Calu3 (cell line): Measurements from ENCODE around the gene CNTLN. TPM values are rescaled to one million over a fixed set of nuclear protein-coding genes. Genes with fewer than 3 reads are reported as not detected.

Experiments used
- BruUV-seq: library from RNA; stranded (reverse); fragments of 400-500 nt; replicated peaks from 2 replicates; lab custom pipeline; 2021; lab: Mats Ljungman, UMichigan
- CTCF ChIA-PET: fragments of 300-600 bp; sonication (Branson Sonifier 250); formaldehyde crosslinking; loops from one replicate; lab custom pipeline; 2022; ENCODE audit warnings: antibody characterized with exemption; lab: Charles Lee
- DNase-seq: peaks from one replicate; pipeline ENCODE4 v3.0.0; 2022
- H3K27ac Mint-ChIP-seq: one replicate; pipeline ENCODE4 v1.8.0; 2022; ENCODE audit warnings: mixed read lengths; ENCODE audit not compliant: unreplicated experiment
- H3K27me3 Mint-ChIP-seq: one replicate; pipeline ENCODE4 v1.8.0; 2022; ENCODE audit warnings: mixed read lengths; ENCODE audit not compliant: unreplicated experiment
- H3K36me3 Mint-ChIP-seq: one replicate; pipeline ENCODE4 v1.8.0; 2022; ENCODE audit warnings: mild to moderate bottlenecking, moderate library complexity, mixed read lengths; ENCODE audit not compliant: insufficient read depth, unreplicated experiment
- H3K4me1 Mint-ChIP-seq: one replicate; pipeline ENCODE4 v1.8.0; 2022; ENCODE audit warnings: mild to moderate bottlenecking, low read depth, mixed read lengths; ENCODE audit not compliant: unreplicated experiment
- H3K4me3 Mint-ChIP-seq: one replicate; pipeline ENCODE4 v1.8.0; 2022; ENCODE audit warnings: mild to moderate bottlenecking, low read depth, moderate library complexity, mixed read lengths; ENCODE audit not compliant: unreplicated experiment
- H3K9me3 Mint-ChIP-seq: one replicate; pipeline ENCODE4 v1.8.0; 2022; ENCODE audit warnings: low read depth, mixed read lengths; ENCODE audit not compliant: unreplicated experiment
- CTCF ChIP-seq: fragments of 200-600 bp; IDR thresholded peaks from one replicate; pipeline ENCODE4 v1.8.0; 2022; ENCODE audit warnings: antibody characterized with exemption; ENCODE audit not compliant: unreplicated experiment
- intact Hi-C: fragments of 100-400 bp; cut with micrococcal nuclease; formaldehyde crosslinking; loops from one replicate; pipeline ENCODE4 v1.10.0; 2022; ENCODE audit not compliant: unreplicated experiment
- total RNA-seq: library from RNA; stranded (reverse); gene quantifications from 2 replicates; pipeline ENCODE4 v1.2.3, GENCODE V29; 2022

Gene CNTLN
- total RNA-seq, 1 experiment from 2014 or later: 6.7 TPM

DNA sequence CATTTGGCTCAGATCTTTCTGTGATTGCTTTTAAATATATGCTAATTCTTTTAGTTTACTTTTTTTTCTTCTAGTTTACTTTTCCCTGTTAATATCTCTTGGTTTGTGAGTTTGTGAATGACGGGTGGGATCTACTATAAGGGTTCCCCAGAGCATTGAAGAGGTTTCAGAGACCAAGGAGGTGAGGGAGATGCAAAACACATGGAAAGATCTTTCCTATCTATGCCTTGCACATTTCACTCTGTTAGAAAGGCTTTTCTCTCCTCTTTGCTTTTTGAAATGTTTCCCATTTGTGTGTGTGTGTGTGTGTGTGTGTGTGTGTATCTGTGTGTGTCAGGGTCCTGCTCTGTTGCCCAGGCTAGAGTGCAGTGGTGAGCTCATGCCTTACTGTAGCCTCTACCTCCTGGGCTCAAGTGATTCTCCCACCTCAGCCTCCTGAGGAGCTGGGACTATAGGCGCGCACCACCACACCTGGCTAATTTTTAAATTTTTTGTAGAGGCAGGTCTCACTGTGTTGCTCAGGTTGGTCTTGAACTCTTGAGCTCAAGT lies 50.7 kb downstream of the CNTLN start:
- no peak for DNase-seq
- Mint-ChIP-seq H3K9me3 (no peaks in the 10 kb centered on the region), H3K4me1 (no peaks in the 10 kb centered on the region), H3K27ac (no peak overlapping the region), H3K4me3 (no peak overlapping the region), H3K36me3 (no peaks in the 10 kb centered on the region), H3K27me3 (no peaks in the 10 kb centered on the region)
- CTCF ChIA-PET: no interaction called here
- no peak for TF ChIP-seq CTCF
- intact Hi-C loops: no loop called here
- BruUV-seq: no TSS peak

DNA sequence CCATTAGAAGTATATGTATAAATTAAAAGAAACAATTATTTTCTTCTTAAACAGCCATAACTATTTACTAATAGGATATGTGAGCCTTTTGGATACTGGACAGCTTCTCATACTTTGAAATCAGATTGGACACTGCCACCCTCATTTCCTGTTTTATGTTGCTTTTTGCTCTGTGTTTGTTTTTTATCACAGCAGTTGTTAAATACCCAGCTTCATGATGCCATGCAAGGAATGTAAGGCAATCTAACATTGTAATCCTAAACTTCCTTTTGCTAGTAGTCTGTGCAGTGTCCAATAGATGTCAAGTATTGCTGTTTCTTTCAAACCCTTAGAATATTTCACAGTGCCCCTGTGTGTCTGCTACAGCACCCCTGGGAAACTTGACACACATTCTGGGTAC lies 56.2 kb downstream of the CNTLN start:
- Mint-ChIP-seq H3K9me3 (no peaks in the 10 kb centered on the region), H3K4me1 (no peaks in the 10 kb centered on the region), H3K4me3 (no peak overlapping the region), H3K36me3 (no peaks in the 10 kb centered on the region), H3K27ac (no peak overlapping the region), H3K27me3 (no peaks in the 10 kb centered on the region)
- TF ChIP-seq CTCF: no peak
- CTCF ChIA-PET: no interaction called here
- DNase-seq: no peak
- BruUV-seq: no TSS peak
- intact Hi-C loops: loop anchor here (5.0 kb wide), 1 partner anchor 681 kb away; no protein-coding TSS in a partner anchor

GRCh38 chr9:17204611-17205152 lies 69.8 kb downstream of the CNTLN start:
- H3K4me1 Mint-ChIP-seq: no peaks in the 10 kb centered on the region
- DNase-seq: no peak
- no peak overlapping the region for H3K27ac Mint-ChIP-seq
- H3K27me3 Mint-ChIP-seq: no peaks in the 10 kb centered on the region
- H3K9me3 Mint-ChIP-seq: peaks cover 4% of the 10 kb centered on the region
- no peak overlapping the region for H3K4me3 Mint-ChIP-seq
- CTCF ChIA-PET: no interaction called here
- no peaks in the 10 kb centered on the region for H3K36me3 Mint-ChIP-seq
- intact Hi-C loops: no loop called here
- BruUV-seq: no TSS peak
- no peak for TF ChIP-seq CTCF

DNA sequence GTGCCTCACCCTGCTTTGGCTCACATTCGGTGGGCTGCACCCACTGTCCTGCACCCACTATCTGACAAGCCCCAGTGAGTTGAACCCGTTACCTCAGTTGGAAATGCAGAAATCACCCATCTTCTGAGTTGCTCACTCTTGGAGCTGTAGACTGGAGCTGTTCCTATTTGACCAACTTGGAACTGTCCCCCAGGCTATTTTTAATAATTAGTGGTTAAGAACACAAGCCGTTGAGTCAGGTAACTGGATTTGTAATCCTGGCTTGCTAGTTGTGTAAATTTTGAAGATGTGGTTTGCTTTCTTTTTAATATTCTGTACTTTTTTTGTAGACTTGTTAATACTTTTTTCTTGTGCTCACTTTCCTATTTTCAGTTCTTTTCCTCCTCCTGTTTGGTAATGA lies 81.2 kb downstream of the CNTLN start:
- H3K9me3 Mint-ChIP-seq: peaks cover 6% of the 10 kb centered on the region
- peak overlapping the region; percentile 58 for H3K4me3 Mint-ChIP-seq
- no peaks in the 10 kb centered on the region for H3K27me3 Mint-ChIP-seq
- intact Hi-C loops: loop anchor here (5.0 kb wide), 1 partner anchor 99 kb away; no protein-coding TSS in a partner anchor
- H3K36me3 Mint-ChIP-seq: no peaks in the 10 kb centered on the region
- CTCF ChIA-PET: no interaction called here
- no TSS peak for BruUV-seq
- DNase-seq: no peak
- TF ChIP-seq CTCF: no peak
- no peaks in the 10 kb centered on the region for H3K4me1 Mint-ChIP-seq
- no peak overlapping the region for H3K27ac Mint-ChIP-seq
